GM20431 (cell line): ENCODE measurements around the gene MALAT1.
"Not testable (repeated sequence)": the region's sequence is repeated elsewhere in the genome, so short reads cannot be mapped to it uniquely, and the experiment has no call there.

Experiments
- in situ Hi-C: fragments of 300-500 bp; cut with MseI, MboI; formaldehyde crosslinking; loops from one replicate; pipeline ENCODE4 v1.15.0; 2020; ENCODE audit warnings: low sequenced_read_pairs; ENCODE audit not compliant: unreplicated experiment

MALAT1 gene

GRCh38 chr11:65516135-65516968, 17.5 kb downstream of the MALAT1 start:
- in situ Hi-C loops = no loop called here

- in situ Hi-C loops = not testable (repeated sequence)
Observed at GRCh38 chr11:65518941-65519549, 20.2 kb downstream of the MALAT1 start.

- in situ Hi-C loops = not testable (repeated sequence)
Observed at GRCh38 chr11:65521777-65522521, 23.1 kb downstream of the MALAT1 start.

- in situ Hi-C loops = not testable (repeated sequence)
Observed at GRCh38 chr11:65522718-65523630, 24.1 kb downstream of the MALAT1 start.

GRCh38 chr11:65523631-65523968, 24.8 kb downstream of the MALAT1 start:
- in situ Hi-C loops = not testable (repeated sequence)

- in situ Hi-C loops = no loop called here
Observed at GRCh38 chr11:65524014-65524740, 25.3 kb downstream of the MALAT1 start.

- in situ Hi-C loops = no loop called here
Observed at GRCh38 chr11:65524741-65525545, 26.1 kb downstream of the MALAT1 start, which contains the start of gene SCYL1. TSS of gene SCYL1 (plus strand) at chr11:65525083. CDS start at chr11:65525154, 71 bp downstream.

GRCh38 chr11:65525546-65526480, 27.0 kb downstream of the MALAT1 start:
- in situ Hi-C loops = no loop called here

GRCh38 chr11:65526744-65527143, 27.9 kb downstream of the MALAT1 start:
- in situ Hi-C loops = no loop called here

- in situ Hi-C loops = no loop called here
Observed at GRCh38 chr11:65528819-65529350, 30.0 kb downstream of the MALAT1 start.

GRCh38 chr11:65529475-65530156, 30.8 kb downstream of the MALAT1 start:
- in situ Hi-C loops = no loop called here

- in situ Hi-C loops = no loop called here
Observed at GRCh38 chr11:65530157-65530496, 31.3 kb downstream of the MALAT1 start.

- in situ Hi-C loops = no loop called here
Observed at GRCh38 chr11:65532388-65533064, 33.7 kb downstream of the MALAT1 start.

GRCh38 chr11:65535102-65535501, 36.3 kb downstream of the MALAT1 start:
- in situ Hi-C loops = no loop called here

GRCh38 chr11:65536412-65537295, 37.8 kb downstream of the MALAT1 start:
- in situ Hi-C loops = no loop called here
